ENCODE results near the gene DNAJC10. TPM values are rescaled to one million over a fixed set of nuclear protein-coding genes. Genes with fewer than 3 reads are reported as not detected.

DNAJC10 gene
- total RNA-seq, 1 donor from 2014 or later, result 157 TPM

DNA sequence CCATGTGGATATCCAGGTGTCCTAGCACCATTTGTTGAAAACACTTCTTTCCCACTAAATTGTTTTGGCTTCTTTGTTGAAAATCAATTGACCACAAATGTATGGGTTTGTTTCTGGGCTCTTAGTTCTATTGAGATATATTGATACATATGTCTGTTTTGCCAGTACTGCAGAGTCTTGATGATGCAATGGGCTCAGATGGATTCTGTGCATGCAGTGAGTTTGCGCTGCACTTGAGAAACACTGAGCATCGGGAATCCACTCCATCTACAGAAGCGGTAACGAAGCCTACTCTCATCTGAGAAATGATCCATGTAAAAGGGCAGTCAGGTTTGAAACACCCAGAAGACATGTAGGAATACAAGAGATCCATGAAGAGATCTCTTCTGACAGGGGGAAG, 21.9 kb upstream of the DNAJC10 start:
- no peaks in the 10 kb centered on the region for H3K9me3 Mint-ChIP-seq (ENCODE audit: unreplicated experiment)
- no peaks in the 10 kb centered on the region for H3K4me1 Mint-ChIP-seq (ENCODE audit: unreplicated experiment)
- H3K4me3 Mint-ChIP-seq (ENCODE audit: unreplicated experiment), result no peak overlapping the region
- H3K27ac Mint-ChIP-seq (ENCODE audit: unreplicated experiment), result no peak overlapping the region
- TF ChIP-seq, protein P1, sequence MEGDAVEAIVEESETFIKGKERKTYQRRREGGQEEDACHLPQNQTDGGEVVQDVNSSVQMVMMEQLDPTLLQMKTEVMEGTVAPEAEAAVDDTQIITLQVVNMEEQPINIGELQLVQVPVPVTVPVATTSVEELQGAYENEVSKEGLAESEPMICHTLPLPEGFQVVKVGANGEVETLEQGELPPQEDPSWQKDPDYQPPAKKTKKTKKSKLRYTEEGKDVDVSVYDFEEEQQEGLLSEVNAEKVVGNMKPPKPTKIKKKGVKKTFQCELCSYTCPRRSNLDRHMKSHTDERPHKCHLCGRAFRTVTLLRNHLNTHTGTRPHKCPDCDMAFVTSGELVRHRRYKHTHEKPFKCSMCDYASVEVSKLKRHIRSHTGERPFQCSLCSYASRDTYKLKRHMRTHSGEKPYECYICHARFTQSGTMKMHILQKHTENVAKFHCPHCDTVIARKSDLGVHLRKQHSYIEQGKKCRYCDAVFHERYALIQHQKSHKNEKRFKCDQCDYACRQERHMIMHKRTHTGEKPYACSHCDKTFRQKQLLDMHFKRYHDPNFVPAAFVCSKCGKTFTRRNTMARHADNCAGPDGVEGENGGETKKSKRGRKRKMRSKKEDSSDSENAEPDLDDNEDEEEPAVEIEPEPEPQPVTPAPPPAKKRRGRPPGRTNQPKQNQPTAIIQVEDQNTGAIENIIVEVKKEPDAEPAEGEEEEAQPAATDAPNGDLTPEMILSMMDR (IDR thresholded peaks at IDR 0.05), result no peak
- no peak for DNase-seq (ENCODE audit: extremely low spot score, unreplicated experiment)
- peaks cover 21% of the 10 kb centered on the region for H3K27me3 Mint-ChIP-seq (ENCODE audit: unreplicated experiment)
- H3K36me3 Mint-ChIP-seq (ENCODE audit: unreplicated experiment), result no peaks in the 10 kb centered on the region

DNA sequence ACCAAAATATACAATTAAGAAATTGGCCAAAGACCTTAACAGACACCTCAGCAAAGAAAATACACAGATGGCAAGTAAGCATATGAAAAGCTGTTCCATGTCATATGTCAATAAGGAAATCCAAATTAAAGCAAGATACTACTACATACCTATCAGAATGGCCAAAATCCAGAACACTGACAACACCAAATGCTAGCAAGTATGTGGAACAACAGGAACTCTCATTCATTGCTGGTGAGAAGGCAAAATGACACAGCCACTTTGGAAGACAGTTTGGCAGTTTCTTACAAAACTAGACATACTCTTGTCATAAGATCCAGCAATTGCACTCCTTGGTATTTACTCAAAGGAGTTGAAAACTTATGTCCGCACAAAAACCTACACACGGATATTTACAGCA, 20.3 kb upstream of the DNAJC10 start:
- no peak overlapping the region for H3K4me3 Mint-ChIP-seq (ENCODE audit: unreplicated experiment)
- H3K36me3 Mint-ChIP-seq (ENCODE audit: unreplicated experiment), result no peaks in the 10 kb centered on the region

DNA sequence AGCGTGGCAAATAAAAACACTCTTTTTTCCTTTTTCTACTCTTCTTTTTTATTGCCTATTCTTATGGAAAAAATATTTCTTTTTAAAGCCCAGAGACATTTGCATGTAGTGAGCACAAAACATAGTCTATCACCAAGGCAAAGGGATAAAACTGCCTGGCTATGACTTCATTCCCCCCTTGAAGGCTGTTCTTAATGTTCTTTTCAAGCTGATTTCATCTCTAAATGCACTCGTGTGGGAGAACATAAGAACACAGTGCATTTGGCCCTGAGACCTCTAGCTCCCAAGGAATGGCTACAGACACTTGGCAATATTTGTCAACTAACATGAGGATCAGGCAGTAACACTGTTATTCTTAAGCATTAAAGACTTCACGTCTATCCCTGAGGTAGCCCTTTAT, 17.4 kb upstream of the DNAJC10 start:
- TF ChIP-seq, protein P1 (IDR thresholded peaks at IDR 0.05), result no peak
- Mint-ChIP-seq H3K27ac (ENCODE audit: unreplicated experiment) (no peak overlapping the region), H3K4me3 (ENCODE audit: unreplicated experiment) (no peak overlapping the region), H3K4me1 (ENCODE audit: unreplicated experiment) (no peaks in the 10 kb centered on the region), H3K9me3 (ENCODE audit: unreplicated experiment) (no peaks in the 10 kb centered on the region), H3K27me3 (ENCODE audit: unreplicated experiment) (peaks cover 13% of the 10 kb centered on the region), H3K36me3 (ENCODE audit: unreplicated experiment) (no peaks in the 10 kb centered on the region)
- no peak for DNase-seq (ENCODE audit: extremely low spot score, unreplicated experiment)

More for the DNA sequence above, 20.3 kb upstream of the DNAJC10 start:
- Mint-ChIP-seq H3K4me1 (ENCODE audit: unreplicated experiment) (no peaks in the 10 kb centered on the region), H3K27me3 (ENCODE audit: unreplicated experiment) (peaks cover 15% of the 10 kb centered on the region), H3K27ac (ENCODE audit: unreplicated experiment) (no peak overlapping the region), H3K9me3 (ENCODE audit: unreplicated experiment) (no peaks in the 10 kb centered on the region)
- TF ChIP-seq, protein P1 (IDR thresholded peaks at IDR 0.05), result no peak
- DNase-seq (ENCODE audit: extremely low spot score, unreplicated experiment), result no peak

DNA sequence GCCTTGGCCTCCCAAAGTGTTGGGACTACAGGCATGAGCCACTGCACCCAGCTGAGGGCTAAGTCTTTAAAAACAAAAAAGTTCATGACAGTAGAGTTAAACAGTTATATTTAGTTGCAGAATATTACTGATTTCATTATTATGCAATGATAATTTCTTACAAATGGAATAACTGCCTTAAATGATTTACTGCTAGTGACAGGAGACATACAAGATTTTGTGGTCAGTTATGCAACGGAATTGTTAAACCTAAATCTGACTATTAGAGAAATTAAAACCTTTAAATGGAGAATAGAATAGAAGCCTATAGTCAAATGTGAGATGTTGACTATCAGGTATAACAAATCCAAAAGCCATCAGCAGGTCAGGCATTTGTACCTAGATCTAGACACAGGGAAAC, 10.3 kb upstream of the DNAJC10 start:
- Mint-ChIP-seq H3K4me3 (ENCODE audit: unreplicated experiment) (no peak overlapping the region), H3K27me3 (ENCODE audit: unreplicated experiment) (peaks cover 25% of the 10 kb centered on the region), H3K9me3 (ENCODE audit: unreplicated experiment) (no peaks in the 10 kb centered on the region), H3K36me3 (ENCODE audit: unreplicated experiment) (no peaks in the 10 kb centered on the region), H3K27ac (ENCODE audit: unreplicated experiment) (no peak overlapping the region), H3K4me1 (ENCODE audit: unreplicated experiment) (no peaks in the 10 kb centered on the region)
- no peak for DNase-seq (ENCODE audit: extremely low spot score, unreplicated experiment)
- TF ChIP-seq, protein P1 (IDR thresholded peaks at IDR 0.05), result no peak

DNA sequence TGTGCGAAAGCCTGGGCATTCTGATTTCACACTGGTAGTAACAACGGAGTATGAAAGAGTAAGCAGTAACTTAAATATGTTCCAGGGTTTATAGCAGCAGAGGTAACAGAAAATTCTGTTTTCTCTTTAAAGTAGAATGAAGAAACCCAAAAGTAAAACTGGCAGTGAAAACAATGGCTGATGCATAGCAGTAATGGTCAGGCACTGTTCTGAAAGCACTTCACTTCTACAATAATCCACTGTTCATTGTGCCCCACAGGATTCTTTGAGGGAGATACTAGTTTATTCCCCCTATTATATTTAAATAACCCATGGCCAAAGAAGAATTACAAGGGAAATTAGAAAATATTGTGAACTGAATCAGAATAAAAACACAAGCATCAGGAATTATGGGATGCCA, 9.3 kb upstream of the DNAJC10 start:
- H3K27me3 Mint-ChIP-seq (ENCODE audit: unreplicated experiment), result peaks cover 25% of the 10 kb centered on the region
- H3K36me3 Mint-ChIP-seq (ENCODE audit: unreplicated experiment), result no peaks in the 10 kb centered on the region
- TF ChIP-seq, protein P1 (IDR thresholded peaks at IDR 0.05), result no peak
- no peaks in the 10 kb centered on the region for H3K9me3 Mint-ChIP-seq (ENCODE audit: unreplicated experiment)
- DNase-seq (ENCODE audit: extremely low spot score, unreplicated experiment), result no peak
- no peak overlapping the region for H3K27ac Mint-ChIP-seq (ENCODE audit: unreplicated experiment)
- H3K4me3 Mint-ChIP-seq (ENCODE audit: unreplicated experiment), result no peak overlapping the region
- H3K4me1 Mint-ChIP-seq (ENCODE audit: unreplicated experiment), result no peaks in the 10 kb centered on the region

Measured in osteocyte (in vitro differentiated cells).